Measurements from ENCODE around the gene MTSS2. TPM values are rescaled to one million over a fixed set of nuclear protein-coding genes. Genes with fewer than 3 reads are reported as not detected.

MTSS2 gene
- polyA plus RNA-seq, 1 of the 3 experiments (the other 2 are of a cell fraction): 54.1 TPM

GRCh38 chr16:70728150-70728549 is 42.3 kb upstream of the MTSS2 start:
- Histone ChIP-seq H4K20me1 (ENCODE audit: insufficient read depth) (no peaks in the 10 kb centered on the region), H2AFZ (ENCODE audit: low read depth) (no peak overlapping the region), H3K79me2 (ENCODE audit: insufficient read depth) (no peaks in the 10 kb centered on the region), H3K36me3 (replicated peaks in 1 of 2; ENCODE audit: control insufficient read depth in 1 of 2, insufficient read depth in 2 of 2, low read length in 1 of 2) (peaks cover 0 to 12% of the 10 kb centered on the region in 2 experiments), H3K4me1 (ENCODE audit: control insufficient read depth in 1 of 2, insufficient read depth in 2 of 2, low read depth in 1 of 2, low read length in 1 of 2) (peaks cover 0 to 34% of the 10 kb centered on the region in 2 experiments; a peak in 1 of 4 replicates), H3F3A (replicated peaks; ENCODE audit: insufficient read depth) (no peaks in the 10 kb centered on the region), H3K9me3 (no peaks in the 10 kb centered on the region), H3K9me2 (no peaks in the 10 kb centered on the region), H3K4me3 (ENCODE audit: low read depth in 2 of 2, low read length in 1 of 2) (no peak overlapping the region), H3K9ac (no peak overlapping the region), H3K27ac (ENCODE audit: low read depth in 2 of 2, low read length in 1 of 2) (no peak overlapping the region), H3K27me3 (ENCODE audit: insufficient read depth) (no peaks in the 10 kb centered on the region), H3K4me2 (no peak overlapping the region)
- DNase-seq: no peak
- TF ChIP-seq SIN3A (IDR thresholded peaks at IDR 0.05; ENCODE audit: borderline replicate concordance, low read depth, low read length): no peak
- TF ChIP-seq TCF12 (IDR thresholded peaks at IDR 0.05): no peak
- no peak for TF ChIP-seq CHD2 (IDR thresholded peaks at IDR 0.05; ENCODE audit: low read length, partially characterized antibody)
- CTCF ChIA-PET: interaction anchor here (1.0 to 1.3 kb wide), 3 partner anchors 11 to 43 kb away, joined by 3 to 6 read pairs (median 4); no protein-coding TSS in a partner anchor
- POLR2A ChIA-PET: interaction anchor here (1.5 kb wide), 1 partner anchor 9 kb away, joined by 5 read pairs; no protein-coding TSS in a partner anchor
- 87% methylated on average over 6 of the region's 9 CpGs for WGBS (ENCODE audit: low lambda C conversion rate)

GRCh38 chr16:70726892-70727361 is 41.1 kb upstream of the MTSS2 start:
- ChIA-PET CTCF (interaction anchor here (1.3 to 2.4 kb wide), 3 partner anchors 8 to 12 kb away, joined by 4 to 8 read pairs (median 6); no protein-coding TSS in a partner anchor), POLR2A (no interaction called here)
- Histone ChIP-seq H3K79me2 (ENCODE audit: insufficient read depth) (no peaks in the 10 kb centered on the region), H4K20me1 (ENCODE audit: insufficient read depth) (no peaks in the 10 kb centered on the region), H3K4me2 (no peak overlapping the region), H3F3A (replicated peaks; ENCODE audit: insufficient read depth) (no peaks in the 10 kb centered on the region), H3K27ac (ENCODE audit: low read depth in 2 of 2, low read length in 1 of 2) (no peak overlapping the region; a peak in 1 of 4 replicates), H3K4me1 (ENCODE audit: control insufficient read depth in 1 of 2, insufficient read depth in 2 of 2, low read depth in 1 of 2, low read length in 1 of 2) (peaks cover 0 to 34% of the 10 kb centered on the region in 2 experiments; a peak in 1 of 4 replicates), H3K9ac (no peak overlapping the region), H2AFZ (ENCODE audit: low read depth) (no peak overlapping the region), H3K27me3 (ENCODE audit: insufficient read depth) (no peaks in the 10 kb centered on the region), H3K9me2 (no peaks in the 10 kb centered on the region), H3K4me3 (ENCODE audit: low read depth in 2 of 2, low read length in 1 of 2) (no peak overlapping the region), H3K36me3 (replicated peaks in 1 of 2; ENCODE audit: control insufficient read depth in 1 of 2, insufficient read depth in 2 of 2, low read length in 1 of 2) (peaks cover 0 to 12% of the 10 kb centered on the region in 2 experiments), H3K9me3 (no peaks in the 10 kb centered on the region)
- 97% methylated on average over 9 of the region's 9 CpGs for WGBS (ENCODE audit: low lambda C conversion rate)
- no peak for DNase-seq
- no peak for TF ChIP-seq CHD2 (IDR thresholded peaks at IDR 0.05; ENCODE audit: low read length, partially characterized antibody)

DNA sequence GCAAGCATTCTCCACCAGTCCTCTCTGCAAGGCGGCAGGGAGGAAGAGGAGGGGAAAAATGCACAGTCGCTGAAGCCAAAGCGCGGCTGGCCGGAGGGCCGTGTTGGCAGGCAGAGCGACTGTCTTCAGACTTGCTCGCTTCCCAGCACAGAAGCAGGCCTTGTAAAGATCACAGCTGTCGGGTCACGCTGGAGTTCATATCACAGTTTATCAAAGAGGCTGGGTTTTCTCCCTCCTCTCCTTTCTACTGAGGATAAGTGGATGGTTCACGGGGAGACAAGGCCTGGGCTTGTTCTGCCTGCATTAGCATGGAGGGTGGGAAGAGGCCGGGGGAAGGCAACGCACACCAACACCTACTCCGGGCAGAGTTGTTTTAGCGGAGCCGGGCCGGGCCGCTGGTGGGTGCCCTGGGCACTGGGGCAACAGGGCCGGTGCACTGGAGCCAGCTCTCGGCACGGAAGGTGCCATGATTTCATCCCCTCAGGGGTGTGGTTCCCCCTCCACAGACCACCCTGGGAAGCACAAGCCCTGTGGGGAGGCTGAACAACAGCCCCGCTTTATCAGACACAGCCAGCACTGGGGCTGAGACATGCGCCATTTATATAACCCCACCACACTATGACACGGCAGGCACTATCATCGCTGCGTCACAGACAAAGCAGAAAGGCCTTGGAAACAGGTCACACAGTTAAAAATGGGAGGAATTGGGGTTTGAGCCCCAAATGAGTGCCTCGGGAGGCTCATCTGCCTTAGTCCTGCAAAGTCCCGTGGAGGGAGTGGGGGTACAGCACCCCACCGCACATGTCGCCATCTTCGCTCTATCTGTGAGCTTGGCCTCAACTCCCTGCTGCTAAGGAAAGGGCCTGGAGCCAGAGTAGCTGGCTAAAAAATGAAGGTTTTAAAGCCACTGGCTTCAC is 40.3 kb upstream of the MTSS2 start:
- Histone ChIP-seq H3K4me1 (ENCODE audit: control insufficient read depth in 1 of 2, insufficient read depth in 2 of 2, low read depth in 1 of 2, low read length in 1 of 2) (peaks cover 0 to 34% of the 10 kb centered on the region in 2 experiments; a peak in 1 of 4 replicates), H3K9me3 (no peaks in the 10 kb centered on the region), H3K4me3 (ENCODE audit: low read depth in 2 of 2, low read length in 1 of 2) (no peak overlapping the region), H4K20me1 (ENCODE audit: insufficient read depth) (no peaks in the 10 kb centered on the region), H3K27ac (ENCODE audit: low read depth in 2 of 2, low read length in 1 of 2) (peak overlapping the region in 1 of 2 experiments; percentile 73; a peak in 1 of 4 replicates), H3K9ac (no peak overlapping the region), H3K79me2 (ENCODE audit: insufficient read depth) (no peaks in the 10 kb centered on the region), H3K4me2 (no peak overlapping the region), H3F3A (replicated peaks; ENCODE audit: insufficient read depth) (no peaks in the 10 kb centered on the region), H3K36me3 (replicated peaks in 1 of 2; ENCODE audit: control insufficient read depth in 1 of 2, insufficient read depth in 2 of 2, low read length in 1 of 2) (peaks cover 0 to 11% of the 10 kb centered on the region in 2 experiments), H3K27me3 (ENCODE audit: insufficient read depth) (no peaks in the 10 kb centered on the region), H3K9me2 (no peaks in the 10 kb centered on the region), H2AFZ (ENCODE audit: low read depth) (no peak overlapping the region)
- no peak for DNase-seq
- no peak for TF ChIP-seq ELF1 (IDR thresholded peaks at IDR 0.05)
- TF ChIP-seq GATA2 (CRISPR knock-in tag; IDR thresholded peaks at IDR 0.05): 0 out of 2 replicates have a peak, but pooled peaks have one; percentile 31
- WGBS (ENCODE audit: low lambda C conversion rate): 91% methylated on average over 15 of the region's 31 CpGs
- POLR2A ChIA-PET: no interaction called here
- CTCF ChIA-PET: interaction anchor here (1.5 to 3.4 kb wide), 3 partner anchors 9 to 45 kb away, joined by 6 to 18 read pairs (median 8); no protein-coding TSS in a partner anchor
